HL-60/S4 treated with retinoic acid at 250 ng/mL for 4 days and 3 days (cell line): ENCODE data around the gene IFNL2.
"Not testable (repeated sequence)": the region's sequence is repeated elsewhere in the genome, so short reads cannot be mapped to it uniquely, and the experiment has no call there.

ENCODE experiments used
- in situ Hi-C: fragments of 300-500 bp; cut with MboI; formaldehyde crosslinking; loops from 2 replicates; pipeline ENCODE4 v1.7.0; 2022; ENCODE audit warnings: low sequenced_read_pairs

IFNL2 gene

DNA sequence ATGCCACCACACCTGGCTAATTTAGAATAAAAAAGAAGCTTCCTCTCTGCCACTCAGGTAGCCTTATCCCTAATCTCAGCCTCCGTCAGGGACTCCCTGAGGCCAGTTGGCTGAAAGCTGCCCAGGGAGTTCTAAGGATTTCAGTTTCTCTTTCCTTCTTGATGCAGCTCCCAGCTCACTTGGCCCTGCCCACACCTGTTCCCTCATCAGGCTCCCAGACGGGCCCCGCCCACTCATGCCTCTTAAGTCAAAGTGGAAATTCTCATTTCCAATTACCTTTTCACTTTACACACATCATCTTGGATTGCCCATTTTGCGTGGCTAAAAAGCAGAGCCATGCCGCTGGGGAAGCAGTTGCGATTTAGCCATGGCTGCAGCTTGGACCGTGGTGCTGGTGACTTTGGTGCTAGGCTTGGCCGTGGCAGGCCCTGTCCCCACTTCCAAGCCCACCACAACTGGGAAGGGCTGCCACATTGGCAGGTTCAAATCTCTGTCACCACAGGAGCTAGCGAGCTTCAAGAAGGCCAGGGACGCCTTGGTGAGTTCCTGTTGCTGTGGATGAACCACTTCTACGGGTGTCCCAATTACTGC, 28.0 kb downstream of the IFNL2 start, which contains the start of gene IFNL1:
IFNL1 (plus strand) TSS at position 353 of the 591 bp plus-strand sequence; CDS start at position 368, 15 bp downstream.
- in situ Hi-C loops, result no loop called here

DNA sequence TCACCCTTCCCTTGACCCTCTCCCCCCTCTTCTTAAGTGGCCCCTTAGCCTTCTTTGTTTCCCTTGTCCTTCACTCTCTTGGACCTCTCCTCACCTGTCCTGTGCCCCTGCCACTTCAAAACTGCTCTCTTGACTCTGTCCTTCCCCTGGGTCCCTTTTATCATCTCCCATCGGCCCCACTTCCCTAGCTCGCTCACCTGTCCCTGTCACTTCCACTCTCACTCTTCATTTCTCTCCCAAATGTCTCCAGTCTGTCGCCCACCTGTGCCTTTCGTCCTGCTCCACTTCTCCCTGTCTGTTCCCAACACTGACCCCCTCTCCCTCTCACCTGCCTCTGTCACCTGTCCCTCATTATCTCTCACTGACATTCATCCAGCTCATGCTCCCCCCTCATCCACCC, 28.7 kb downstream of the IFNL2 start:
- in situ Hi-C loops, result no loop called here

DNA sequence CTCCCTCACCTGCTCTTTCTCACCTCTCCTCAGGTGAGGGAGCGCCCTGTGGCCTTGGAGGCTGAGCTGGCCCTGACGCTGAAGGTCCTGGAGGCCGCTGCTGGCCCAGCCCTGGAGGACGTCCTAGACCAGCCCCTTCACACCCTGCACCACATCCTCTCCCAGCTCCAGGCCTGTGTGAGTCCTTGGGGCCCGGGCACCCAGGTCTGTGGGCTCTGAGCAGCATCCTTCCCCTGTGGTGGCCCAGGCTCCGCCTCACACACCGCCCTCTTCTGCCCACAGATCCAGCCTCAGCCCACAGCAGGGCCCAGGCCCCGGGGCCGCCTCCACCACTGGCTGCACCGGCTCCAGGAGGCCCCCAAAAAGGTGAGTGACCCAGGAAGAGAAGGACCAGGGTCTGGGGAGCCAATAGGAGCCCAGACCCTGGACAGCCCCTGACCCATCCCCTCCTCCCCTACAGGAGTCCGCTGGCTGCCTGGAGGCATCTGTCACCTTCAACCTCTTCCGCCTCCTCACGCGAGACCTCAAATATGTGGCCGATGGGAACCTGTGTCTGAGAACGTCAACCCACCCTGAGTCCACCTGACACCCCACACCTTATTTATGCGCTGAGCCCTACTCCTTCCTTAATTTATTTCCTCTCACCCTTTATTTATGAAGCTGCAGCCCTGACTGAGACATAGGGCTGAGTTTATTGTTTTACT, 29.9 kb downstream of the IFNL2 start:
- in situ Hi-C loops, result no loop called here

- in situ Hi-C loops, result no loop called here
Observed at GRCh38 chr19:39299404-39299803, 31.2 kb downstream of the IFNL2 start.

DNA sequence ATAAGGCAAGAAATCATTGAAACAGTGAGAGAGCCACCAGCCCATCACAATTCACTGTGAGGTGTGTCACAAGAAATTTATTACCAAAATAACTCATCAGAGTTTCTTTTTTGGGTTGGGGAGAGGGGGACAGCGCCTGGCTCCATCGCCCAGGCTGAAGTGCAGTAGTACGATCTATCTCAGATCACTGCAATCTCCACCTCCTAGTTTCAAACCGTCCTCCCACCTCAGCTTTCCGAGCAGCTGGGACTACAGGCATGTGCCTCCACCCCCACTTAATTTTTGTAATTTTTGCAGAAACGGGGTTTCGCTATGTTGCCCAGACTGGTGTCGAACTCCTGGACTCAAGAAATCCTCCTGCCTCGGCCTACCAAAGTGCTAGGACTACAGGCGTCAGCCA, 31.6 kb downstream of the IFNL2 start:
- in situ Hi-C loops, result no loop called here

DNA sequence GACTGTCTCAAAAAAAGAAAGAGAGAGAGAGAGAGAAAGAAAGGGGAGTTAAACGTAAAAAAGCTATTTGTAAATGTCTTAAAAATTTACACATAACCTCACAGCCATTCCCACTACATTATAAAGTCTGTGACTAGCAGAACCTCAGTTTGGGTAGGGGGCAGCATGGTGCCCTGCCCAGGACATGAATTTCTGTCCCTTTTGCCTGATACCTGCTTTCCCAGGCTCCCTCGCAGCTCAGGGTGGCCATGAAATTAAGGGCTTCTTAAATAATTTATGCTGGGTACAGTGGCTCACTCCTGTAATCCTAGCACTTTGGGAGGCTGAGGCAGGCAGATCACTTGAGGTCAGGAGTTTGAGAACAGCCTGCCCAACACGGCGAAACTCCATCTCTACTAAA, 32.8 kb downstream of the IFNL2 start:
- in situ Hi-C loops, result no loop called here

GRCh38 chr19:39301562-39301961, 33.4 kb downstream of the IFNL2 start:
- in situ Hi-C loops, result no loop called here

DNA sequence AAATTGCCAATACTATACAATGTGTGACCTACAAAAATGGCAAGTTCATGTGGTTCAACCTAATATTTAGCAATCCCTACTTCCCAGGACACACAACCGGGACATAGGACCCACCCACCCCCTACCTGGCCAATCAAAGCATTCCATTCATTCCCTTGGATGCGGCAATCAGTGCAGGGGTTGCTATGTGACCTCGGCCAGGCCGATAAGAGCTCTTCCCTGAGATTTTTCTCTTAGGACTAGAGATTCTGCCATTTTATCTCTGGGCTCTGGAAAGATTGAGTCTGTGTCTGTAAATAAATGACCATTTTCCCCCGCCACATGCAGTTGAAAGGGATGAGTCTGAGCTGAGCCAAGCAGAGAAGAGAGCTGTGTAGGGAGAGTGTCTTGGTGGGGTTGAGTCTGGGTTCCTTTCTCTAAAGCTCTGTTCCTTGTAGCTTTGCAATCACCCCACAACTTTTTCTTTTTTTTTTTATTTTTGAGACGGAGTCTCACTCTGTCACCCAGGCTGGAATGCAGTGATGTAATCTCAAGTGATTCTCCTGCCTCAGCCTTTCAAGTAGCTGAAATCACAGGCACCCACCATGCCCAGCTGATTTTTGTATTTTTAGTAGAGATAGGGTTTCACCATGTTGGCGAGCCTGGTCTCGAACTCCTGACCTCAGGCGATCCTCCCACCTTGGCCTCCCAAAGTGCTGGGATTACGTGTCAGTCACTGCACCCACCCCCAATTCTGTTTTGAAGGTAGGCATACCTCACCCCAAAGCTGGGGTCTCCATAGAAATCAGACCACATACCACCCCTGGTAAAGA, 35.4 kb downstream of the IFNL2 start:
- in situ Hi-C loops, result no loop called here

- in situ Hi-C loops, result no loop called here
Observed at GRCh38 chr19:39304185-39304513, 36.0 kb downstream of the IFNL2 start.

DNA sequence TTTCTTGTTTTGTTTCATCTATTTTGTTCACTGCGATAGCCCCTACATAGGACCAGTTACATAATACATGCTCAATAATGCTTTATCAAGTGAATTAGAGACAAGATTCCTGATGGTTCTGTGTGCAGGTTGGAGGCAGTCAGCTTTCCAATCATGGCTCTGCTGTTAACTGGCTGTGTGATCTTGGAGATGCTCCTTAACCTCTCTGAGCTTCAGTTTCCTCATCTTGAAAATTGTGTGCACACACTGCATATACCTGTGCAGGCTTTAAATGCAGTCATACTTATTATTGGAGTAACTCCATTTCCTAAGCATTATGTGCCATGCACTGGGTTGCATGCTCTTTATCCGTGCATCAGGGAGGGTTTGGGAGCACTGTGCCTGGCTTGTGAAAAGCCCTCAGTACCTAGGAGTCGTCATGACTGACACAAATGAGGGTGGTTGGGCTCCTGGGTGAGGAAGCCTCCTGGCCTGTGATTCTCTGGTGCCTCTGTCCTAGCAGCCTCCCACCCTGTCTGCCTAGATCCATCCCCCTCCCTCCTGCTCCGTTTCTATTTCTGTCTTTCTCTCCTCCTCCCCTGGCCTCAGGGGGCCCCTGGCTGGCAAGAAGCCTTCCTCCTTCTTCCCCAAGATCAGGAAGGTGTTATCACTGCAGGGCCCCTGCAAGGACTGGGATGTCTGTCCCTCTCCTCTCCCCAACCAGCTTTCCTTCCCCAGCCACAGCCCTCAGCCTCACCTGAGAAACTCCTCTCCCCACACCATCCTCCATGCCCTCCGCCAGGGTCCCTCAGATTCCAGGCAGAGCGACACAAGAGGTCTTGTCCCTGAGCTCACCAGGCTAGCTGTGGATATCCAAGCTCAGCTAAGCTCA, 36.7 kb downstream of the IFNL2 start:
- in situ Hi-C loops, result no loop called here

GRCh38 chr19:39306075-39306474, 37.9 kb downstream of the IFNL2 start:
- in situ Hi-C loops, result no loop called here

GRCh38 chr19:39307046-39307821, 39.0 kb downstream of the IFNL2 start:
- in situ Hi-C loops, result no loop called here

GRCh38 chr19:39307822-39308530, 39.8 kb downstream of the IFNL2 start:
- in situ Hi-C loops, result no loop called here

DNA sequence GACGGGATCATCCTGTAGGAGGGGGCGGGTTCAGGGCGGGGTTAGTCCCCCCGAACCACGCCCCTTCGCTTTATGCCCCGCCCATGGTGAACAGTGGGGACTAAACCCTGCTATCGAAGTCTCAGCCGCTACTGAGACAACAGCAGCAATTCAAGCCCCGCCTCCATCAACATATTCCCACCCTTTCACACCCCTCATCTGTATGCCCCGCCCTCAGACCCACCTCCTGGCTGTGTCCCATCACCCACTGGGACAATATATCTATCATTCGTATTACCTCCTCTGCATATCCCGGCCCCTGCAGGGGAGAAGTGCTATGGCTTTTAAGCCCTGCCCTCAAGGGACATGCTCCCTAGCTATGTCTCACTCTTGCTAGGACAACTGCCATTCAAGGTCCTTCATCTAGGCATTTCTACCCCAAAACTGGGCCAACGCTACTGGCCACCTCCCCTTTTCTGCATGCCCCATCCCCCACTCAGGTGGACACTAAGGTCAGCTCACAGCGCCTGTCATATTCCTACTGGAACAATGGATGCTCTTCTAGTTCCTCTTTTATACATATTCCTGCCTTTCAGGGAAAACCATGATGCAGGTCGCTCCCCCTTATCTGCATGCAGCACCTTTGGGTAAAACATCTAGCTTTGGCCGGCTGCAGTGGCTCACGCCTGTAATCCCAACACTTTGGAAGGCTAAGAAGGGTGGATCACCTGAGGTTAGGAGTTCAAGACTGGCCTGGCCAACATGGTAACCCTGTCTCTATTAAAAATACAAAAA, 40.5 kb downstream of the IFNL2 start:
- in situ Hi-C loops, result no loop called here

GRCh38 chr19:39309305-39309670, 41.1 kb downstream of the IFNL2 start:
- in situ Hi-C loops, result not testable (repeated sequence)

- in situ Hi-C loops, result no loop called here
Observed at GRCh38 chr19:39310558-39311311, 42.5 kb downstream of the IFNL2 start.

DNA sequence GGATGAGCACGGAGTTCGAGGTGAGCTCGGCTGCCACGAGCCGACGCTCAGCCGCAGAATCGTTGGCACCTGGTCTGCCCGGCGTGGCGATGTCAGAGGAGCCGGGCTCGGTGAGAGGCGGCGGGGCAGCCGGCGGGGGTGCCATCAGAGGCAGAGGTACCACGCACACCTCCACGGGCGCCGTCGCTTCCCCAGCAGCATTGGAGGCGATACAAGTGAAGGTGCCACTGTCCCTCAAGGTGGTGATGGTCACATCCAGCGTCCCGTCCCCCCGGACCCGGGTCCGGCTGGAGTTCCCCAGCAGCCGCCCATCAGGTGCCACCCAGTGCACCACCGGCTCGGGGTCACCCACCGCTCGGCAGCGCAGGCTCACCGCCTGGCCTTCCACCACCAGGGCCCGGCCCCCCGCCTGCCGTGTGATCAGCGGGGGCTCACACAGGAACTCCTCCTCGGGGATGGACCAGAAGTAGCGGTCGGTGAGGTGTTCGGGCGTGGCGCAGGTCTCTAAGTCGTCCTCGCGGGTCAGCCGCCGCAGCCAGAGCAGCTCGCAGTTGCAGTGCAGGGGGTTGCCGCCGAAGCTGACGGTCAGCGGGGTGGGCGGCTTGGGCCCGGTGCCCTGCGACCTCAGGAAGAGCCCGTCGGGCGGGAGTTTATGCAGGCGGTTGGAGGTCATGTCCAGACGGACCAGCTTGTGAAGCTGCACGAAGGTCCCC, 46.0 kb downstream of the IFNL2 start:
- in situ Hi-C loops, result no loop called here

DNA sequence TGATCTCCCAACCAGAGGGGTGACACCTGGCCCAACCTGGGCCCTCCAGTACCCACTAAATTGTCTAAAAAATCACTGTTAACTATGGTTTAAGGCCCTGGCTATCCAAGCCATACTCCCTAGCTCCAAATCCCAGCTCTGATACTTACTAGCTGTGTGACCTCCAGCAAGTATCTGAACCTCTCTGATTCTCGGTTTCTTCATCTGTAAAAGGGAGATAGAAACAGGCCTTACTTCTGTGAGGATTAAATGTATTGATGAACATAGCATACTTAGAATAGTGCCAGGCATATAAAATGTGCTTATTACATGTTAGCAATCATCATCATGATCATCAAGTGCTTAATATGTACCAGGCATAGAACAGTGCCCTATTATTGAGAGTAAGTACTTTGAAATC, 47.7 kb downstream of the IFNL2 start:
- in situ Hi-C loops, result no loop called here
